ENCODE measurements around the gene EFNB3.

DNA sequence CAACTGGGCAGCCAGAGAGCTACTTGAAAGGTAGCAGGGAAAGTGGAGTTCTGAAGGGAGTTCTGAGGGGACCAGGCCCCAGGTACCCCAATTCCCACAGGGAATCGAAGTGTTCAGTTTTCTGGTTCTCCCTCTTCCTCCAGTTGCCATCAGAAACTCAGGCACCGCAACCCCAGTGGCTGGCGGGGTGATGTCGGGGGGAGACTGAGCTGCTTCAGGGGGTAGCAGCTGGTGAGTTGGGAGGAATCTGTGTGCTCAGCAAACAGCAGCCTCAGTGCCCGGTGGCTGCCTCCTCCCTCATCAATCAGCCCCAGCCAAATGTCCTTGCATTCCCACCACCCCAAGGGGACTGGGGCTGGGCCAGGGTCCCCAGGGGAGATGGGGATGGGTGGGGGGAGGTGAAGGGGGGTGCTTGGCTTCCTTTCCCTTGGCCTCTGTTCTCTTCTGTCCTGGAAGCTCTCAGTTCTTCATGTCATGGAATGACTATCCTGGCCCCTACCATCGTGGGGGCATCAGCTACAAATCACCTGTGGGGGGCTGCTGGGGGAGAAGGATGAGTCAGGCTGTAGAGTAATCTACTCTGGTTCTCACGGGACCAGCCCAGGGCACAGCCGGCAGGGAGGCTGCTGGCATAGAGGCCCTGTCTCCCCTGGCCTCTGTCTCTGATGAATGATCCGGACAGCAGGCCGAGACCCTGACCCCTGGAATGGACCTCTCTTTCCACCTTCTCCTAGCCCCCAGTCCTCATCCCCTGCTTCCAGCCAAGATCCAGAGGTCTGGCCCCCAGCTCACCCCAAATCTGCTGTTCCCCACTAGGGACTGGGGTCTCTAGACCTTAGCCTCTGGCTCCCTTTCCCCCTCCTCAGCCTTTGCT lies 10.0 kb downstream of the EFNB3 start:
- TF ChIP-seq, protein P1, sequence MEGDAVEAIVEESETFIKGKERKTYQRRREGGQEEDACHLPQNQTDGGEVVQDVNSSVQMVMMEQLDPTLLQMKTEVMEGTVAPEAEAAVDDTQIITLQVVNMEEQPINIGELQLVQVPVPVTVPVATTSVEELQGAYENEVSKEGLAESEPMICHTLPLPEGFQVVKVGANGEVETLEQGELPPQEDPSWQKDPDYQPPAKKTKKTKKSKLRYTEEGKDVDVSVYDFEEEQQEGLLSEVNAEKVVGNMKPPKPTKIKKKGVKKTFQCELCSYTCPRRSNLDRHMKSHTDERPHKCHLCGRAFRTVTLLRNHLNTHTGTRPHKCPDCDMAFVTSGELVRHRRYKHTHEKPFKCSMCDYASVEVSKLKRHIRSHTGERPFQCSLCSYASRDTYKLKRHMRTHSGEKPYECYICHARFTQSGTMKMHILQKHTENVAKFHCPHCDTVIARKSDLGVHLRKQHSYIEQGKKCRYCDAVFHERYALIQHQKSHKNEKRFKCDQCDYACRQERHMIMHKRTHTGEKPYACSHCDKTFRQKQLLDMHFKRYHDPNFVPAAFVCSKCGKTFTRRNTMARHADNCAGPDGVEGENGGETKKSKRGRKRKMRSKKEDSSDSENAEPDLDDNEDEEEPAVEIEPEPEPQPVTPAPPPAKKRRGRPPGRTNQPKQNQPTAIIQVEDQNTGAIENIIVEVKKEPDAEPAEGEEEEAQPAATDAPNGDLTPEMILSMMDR (conservative IDR thresholded peaks at IDR 0.05; ENCODE audit: low read length): no peak
- TF ChIP-seq EZH2phosphoT487 (IDR thresholded peaks at IDR 0.05; ENCODE audit: borderline replicate concordance): no peak

Data from Loucy (cell line).